ENCODE measurements around the gene EN2.

Gene EN2

DNA sequence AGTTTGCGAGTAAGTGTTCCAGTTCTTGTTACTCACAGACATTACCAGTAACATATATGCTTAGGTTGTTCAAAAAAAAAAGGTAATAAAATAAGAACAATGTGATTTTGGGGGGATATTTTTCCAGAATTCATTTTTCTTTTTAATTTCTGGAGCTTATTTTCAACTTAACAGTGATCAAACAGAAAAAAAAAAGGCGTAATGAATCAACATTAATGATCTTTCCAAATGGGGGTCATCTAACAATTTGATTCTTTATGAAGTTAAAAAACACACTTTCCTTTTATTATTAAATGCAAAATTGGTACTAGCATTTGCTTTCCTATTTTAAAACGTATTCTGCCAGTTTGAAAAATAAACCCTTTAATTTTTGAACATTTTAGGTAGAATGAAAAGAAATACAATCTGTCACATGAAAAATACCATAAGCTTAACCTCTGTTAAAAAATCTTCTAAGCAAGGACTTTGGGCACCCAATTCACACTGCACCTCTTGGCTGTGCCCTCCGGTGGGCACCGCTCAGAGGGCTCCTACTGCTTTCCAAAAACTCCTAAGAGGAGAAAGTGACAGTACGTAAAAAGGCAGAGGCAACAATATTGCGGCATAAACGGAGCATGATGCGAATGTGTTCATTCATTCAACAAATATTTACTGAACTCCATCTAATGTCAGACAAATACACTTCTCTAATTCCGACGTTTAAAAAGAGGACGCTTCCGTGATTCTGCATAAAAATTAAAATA is 55.8 kb downstream of the EN2 start:
- no peak for DNase-seq (ENCODE audit: low read depth)
- TF ChIP-seq, protein P1, sequence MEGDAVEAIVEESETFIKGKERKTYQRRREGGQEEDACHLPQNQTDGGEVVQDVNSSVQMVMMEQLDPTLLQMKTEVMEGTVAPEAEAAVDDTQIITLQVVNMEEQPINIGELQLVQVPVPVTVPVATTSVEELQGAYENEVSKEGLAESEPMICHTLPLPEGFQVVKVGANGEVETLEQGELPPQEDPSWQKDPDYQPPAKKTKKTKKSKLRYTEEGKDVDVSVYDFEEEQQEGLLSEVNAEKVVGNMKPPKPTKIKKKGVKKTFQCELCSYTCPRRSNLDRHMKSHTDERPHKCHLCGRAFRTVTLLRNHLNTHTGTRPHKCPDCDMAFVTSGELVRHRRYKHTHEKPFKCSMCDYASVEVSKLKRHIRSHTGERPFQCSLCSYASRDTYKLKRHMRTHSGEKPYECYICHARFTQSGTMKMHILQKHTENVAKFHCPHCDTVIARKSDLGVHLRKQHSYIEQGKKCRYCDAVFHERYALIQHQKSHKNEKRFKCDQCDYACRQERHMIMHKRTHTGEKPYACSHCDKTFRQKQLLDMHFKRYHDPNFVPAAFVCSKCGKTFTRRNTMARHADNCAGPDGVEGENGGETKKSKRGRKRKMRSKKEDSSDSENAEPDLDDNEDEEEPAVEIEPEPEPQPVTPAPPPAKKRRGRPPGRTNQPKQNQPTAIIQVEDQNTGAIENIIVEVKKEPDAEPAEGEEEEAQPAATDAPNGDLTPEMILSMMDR (IDR thresholded peaks at IDR 0.05; ENCODE audit: insufficient read depth, low read depth, low read length, missing control alignments) = no peak
- H3K4me3 ChIP-seq (ENCODE audit: low read depth, low read length) = no peak overlapping the region

DNA sequence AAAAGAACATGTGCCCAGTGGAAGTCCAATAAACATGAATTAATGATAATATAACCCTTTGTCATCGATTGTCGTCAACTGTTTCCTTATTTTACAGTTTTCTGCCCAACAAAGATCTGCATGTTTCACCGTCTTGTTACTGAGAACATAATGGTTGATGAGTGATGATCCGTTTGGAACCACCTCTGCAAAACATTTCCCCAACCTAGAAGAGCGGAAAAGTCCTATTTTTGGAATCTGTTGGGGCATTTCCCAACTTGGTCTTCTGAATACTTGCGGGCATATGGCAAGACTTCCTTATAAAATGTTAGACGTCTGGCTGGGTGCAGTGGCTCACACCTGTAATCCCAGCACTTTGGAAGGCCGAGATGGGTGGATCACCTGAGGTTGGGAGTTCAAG is 56.4 kb downstream of the EN2 start:
- TF ChIP-seq, protein P1 (IDR thresholded peaks at IDR 0.05; ENCODE audit: insufficient read depth, low read depth, low read length, missing control alignments) = no peak
- no peak for DNase-seq (ENCODE audit: low read depth)
- H3K4me3 ChIP-seq (ENCODE audit: low read depth, low read length) = no peak overlapping the region

Data from GM12865 (cell line).